ENCODE results near the gene LSAMP. TPM values are rescaled to one million over a fixed set of nuclear protein-coding genes. Genes with fewer than 3 reads are reported as not detected.

Gene LSAMP
- total RNA-seq, 1 experiment from 2014 or later, result not detected

DNA sequence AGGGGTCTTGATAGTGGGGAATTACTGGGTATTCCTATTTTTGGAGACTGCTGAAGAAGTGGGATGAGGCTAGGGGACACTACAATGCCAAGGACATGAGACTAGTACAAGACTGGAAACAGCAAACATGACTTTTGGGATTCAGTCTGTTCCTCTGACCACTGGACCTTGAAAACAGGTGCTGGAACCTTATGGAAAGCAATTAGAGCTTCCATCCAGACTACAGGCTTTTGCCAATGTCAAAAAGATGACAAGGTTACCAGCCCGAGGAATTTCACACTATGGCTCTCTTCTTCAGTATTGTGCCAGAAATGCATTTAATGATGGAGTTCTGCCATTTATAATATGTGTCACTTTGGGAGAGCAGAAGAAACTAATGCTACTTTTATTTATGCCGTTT, 539.4 kb downstream of the LSAMP start:
- H3K4me3 ChIP-seq, result no peak overlapping the region
- H3K4me2 ChIP-seq, result no peak overlapping the region
- H3F3A ChIP-seq (ENCODE audit: insufficient read depth, low read depth), result no peaks in the 10 kb centered on the region
- intact Hi-C loops (cut with micrococcal nuclease; ENCODE audit: unreplicated experiment), result no loop called here
- no peaks in the 10 kb centered on the region for H4K20me1 ChIP-seq (ENCODE audit: insufficient read depth)
- CTCF ChIA-PET, result no interaction called here
- H3K9me2 ChIP-seq (ENCODE audit: insufficient read depth), result no peaks in the 10 kb centered on the region
- no peak for DNase-seq
- POLR2A ChIA-PET (ENCODE audit: unreplicated experiment), result no interaction called here
- H3K4me1 ChIP-seq (replicated peaks; ENCODE audit: insufficient read depth), result no peaks in the 10 kb centered on the region
- TF ChIP-seq, protein P1, sequence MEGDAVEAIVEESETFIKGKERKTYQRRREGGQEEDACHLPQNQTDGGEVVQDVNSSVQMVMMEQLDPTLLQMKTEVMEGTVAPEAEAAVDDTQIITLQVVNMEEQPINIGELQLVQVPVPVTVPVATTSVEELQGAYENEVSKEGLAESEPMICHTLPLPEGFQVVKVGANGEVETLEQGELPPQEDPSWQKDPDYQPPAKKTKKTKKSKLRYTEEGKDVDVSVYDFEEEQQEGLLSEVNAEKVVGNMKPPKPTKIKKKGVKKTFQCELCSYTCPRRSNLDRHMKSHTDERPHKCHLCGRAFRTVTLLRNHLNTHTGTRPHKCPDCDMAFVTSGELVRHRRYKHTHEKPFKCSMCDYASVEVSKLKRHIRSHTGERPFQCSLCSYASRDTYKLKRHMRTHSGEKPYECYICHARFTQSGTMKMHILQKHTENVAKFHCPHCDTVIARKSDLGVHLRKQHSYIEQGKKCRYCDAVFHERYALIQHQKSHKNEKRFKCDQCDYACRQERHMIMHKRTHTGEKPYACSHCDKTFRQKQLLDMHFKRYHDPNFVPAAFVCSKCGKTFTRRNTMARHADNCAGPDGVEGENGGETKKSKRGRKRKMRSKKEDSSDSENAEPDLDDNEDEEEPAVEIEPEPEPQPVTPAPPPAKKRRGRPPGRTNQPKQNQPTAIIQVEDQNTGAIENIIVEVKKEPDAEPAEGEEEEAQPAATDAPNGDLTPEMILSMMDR (conservative IDR thresholded peaks at IDR 0.05), result no peak
- no peak for TF ChIP-seq EZH2 (IDR thresholded peaks at IDR 0.05; ENCODE audit: low read depth)
- H3K27me3 ChIP-seq (ENCODE audit: insufficient read depth, low read depth), result no peaks in the 10 kb centered on the region
- H3K27ac ChIP-seq, result no peak overlapping the region
- no peaks in the 10 kb centered on the region for H3K79me2 ChIP-seq (ENCODE audit: low read depth)
- H3K9me3 ChIP-seq (ENCODE audit: insufficient read depth, low read depth), result no peaks in the 10 kb centered on the region
- no peaks in the 10 kb centered on the region for H3K36me3 ChIP-seq (ENCODE audit: low read depth)
- BruUV-seq (replicated peaks), result no TSS peak
- H2AFZ ChIP-seq, result no peak overlapping the region

DNA sequence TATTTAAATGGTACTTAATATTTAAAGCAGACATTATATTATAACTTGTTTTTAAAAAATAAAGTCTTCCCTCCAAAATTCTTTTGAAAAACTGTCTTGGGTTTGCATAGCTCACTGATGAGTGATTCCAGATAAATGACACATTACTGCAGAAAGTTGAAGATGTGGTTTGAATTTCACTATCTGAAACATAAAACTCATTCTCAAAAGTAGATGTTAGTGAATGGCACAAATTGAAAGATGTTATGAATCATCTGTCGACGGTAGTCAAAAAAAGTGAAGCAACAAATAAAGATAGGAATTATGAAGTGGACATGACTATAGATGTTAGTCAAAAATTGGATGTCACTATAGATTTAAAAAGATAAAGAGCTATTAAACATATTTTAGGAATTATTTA, 541.4 kb downstream of the LSAMP start:
- H3K27me3 ChIP-seq (ENCODE audit: insufficient read depth, low read depth), result no peaks in the 10 kb centered on the region
- CTCF ChIA-PET, result interaction anchor here (0.6 kb wide), 2 partner anchors 28 to 636 kb away, joined by 3 to 5 read pairs; no protein-coding TSS in a partner anchor
- H3K4me2 ChIP-seq, result no peak overlapping the region
- POLR2A ChIA-PET (ENCODE audit: unreplicated experiment), result no interaction called here
- no peak overlapping the region for H3K27ac ChIP-seq
- 0 out of 2 replicates have a peak, but pooled peaks cover 3% of the 10 kb centered on the region for H3K9me2 ChIP-seq (ENCODE audit: insufficient read depth)
- H3F3A ChIP-seq (ENCODE audit: insufficient read depth, low read depth), result no peaks in the 10 kb centered on the region
- BruUV-seq (replicated peaks), result no TSS peak
- no peak for DNase-seq
- H3K36me3 ChIP-seq (ENCODE audit: low read depth), result no peaks in the 10 kb centered on the region
- no peaks in the 10 kb centered on the region for H4K20me1 ChIP-seq (ENCODE audit: insufficient read depth)
- H3K9me3 ChIP-seq (ENCODE audit: insufficient read depth, low read depth), result no peaks in the 10 kb centered on the region
- no peak overlapping the region for H2AFZ ChIP-seq
- no peaks in the 10 kb centered on the region for H3K79me2 ChIP-seq (ENCODE audit: low read depth)
- intact Hi-C loops (cut with micrococcal nuclease; ENCODE audit: unreplicated experiment), result no loop called here
- H3K4me3 ChIP-seq, result no peak overlapping the region
- TF ChIP-seq, protein P1 (conservative IDR thresholded peaks at IDR 0.05), result no peak
- no peak for TF ChIP-seq EZH2 (IDR thresholded peaks at IDR 0.05; ENCODE audit: low read depth)
- H3K4me1 ChIP-seq (replicated peaks; ENCODE audit: insufficient read depth), result no peaks in the 10 kb centered on the region

DNA sequence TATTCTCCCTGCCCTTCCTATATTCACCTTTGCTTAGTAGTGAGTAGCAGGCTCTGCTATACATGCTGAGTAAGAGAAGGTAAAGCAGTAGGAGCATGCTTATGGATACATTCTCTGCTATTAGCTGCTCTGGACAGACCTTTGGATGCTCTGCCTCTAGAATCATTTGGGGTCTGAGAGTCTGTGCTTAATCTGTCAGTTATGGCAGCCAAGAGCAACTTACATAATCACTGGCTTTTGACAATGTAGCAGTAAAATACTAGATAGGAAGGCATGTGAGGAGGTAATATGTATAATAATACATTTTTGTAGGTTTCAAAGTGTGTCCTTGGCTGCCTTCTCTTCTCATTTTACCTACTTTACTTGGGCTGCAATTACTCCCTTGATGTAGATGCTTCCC, 544.3 kb downstream of the LSAMP start:
- no peaks in the 10 kb centered on the region for H3K4me1 ChIP-seq (replicated peaks; ENCODE audit: insufficient read depth)
- no peaks in the 10 kb centered on the region for H3K27me3 ChIP-seq (ENCODE audit: insufficient read depth, low read depth)
- intact Hi-C loops (cut with micrococcal nuclease; ENCODE audit: unreplicated experiment), result no loop called here
- ChIA-PET CTCF (no interaction called here), POLR2A (ENCODE audit: unreplicated experiment) (no interaction called here)
- TF ChIP-seq, protein P1 (conservative IDR thresholded peaks at IDR 0.05), result no peak
- no peak for TF ChIP-seq EZH2 (IDR thresholded peaks at IDR 0.05; ENCODE audit: low read depth)
- no peak overlapping the region for H3K4me3 ChIP-seq
- H3K9me3 ChIP-seq (ENCODE audit: insufficient read depth, low read depth), result no peaks in the 10 kb centered on the region
- H3K4me2 ChIP-seq, result no peak overlapping the region
- no peak for DNase-seq
- H4K20me1 ChIP-seq (ENCODE audit: insufficient read depth), result no peaks in the 10 kb centered on the region
- H3F3A ChIP-seq (ENCODE audit: insufficient read depth, low read depth), result no peaks in the 10 kb centered on the region
- H3K79me2 ChIP-seq (ENCODE audit: low read depth), result no peaks in the 10 kb centered on the region
- H3K9me2 ChIP-seq (ENCODE audit: insufficient read depth), result 0 out of 2 replicates have a peak, but pooled peaks cover 3% of the 10 kb centered on the region
- H3K27ac ChIP-seq, result no peak overlapping the region
- no peak overlapping the region for H2AFZ ChIP-seq
- BruUV-seq (replicated peaks), result no TSS peak
- H3K36me3 ChIP-seq (ENCODE audit: low read depth), result no peaks in the 10 kb centered on the region

Measured in PC-9 (cell line).